GM19193 (cell line): ENCODE results near the gene SMAP2.

Experiments used
- POLR2A ChIP-seq: IDR thresholded peaks from 4 replicates; pipeline ENCODE4 v1.6.1; 2011; ENCODE audit not compliant: insufficient read depth, insufficient read length; ENCODE audit errors: extremely low read depth

The SMAP2 gene

DNA sequence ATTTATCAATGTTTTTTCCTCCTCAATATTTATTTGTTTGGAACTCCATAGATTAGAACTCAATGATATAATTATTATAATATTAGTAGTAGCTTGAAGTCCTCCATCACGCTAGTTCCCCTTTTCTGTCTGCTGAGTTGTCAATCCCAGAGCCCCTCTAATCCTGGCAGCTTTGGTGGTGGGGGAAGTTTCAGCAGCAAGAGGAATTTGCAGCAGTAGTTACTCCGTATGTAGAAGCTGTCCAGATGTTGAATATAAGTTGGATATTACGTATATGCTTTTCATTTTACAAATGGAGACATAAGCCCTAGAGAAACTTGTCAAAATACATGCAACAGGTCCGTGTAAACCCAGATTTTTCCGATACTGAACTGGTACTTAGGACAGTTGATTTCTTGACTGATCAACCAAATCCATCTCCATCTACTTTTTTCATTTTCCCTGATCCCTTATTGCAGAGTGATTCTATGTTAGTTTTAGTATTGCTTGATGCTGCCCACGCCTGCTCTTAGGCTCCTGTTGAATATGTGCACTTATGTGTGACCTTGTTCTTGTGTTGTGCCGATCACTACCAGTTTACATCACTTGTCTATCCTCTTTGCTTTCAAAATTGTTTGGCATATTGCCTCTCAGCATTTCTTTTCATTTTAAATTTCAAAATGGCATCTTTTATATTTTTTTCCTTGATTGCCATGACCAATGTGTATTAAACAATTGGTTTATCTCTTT lies 28.1 kb downstream of the SMAP2 start:
- TF ChIP-seq POLR2A, result no peak

DNA sequence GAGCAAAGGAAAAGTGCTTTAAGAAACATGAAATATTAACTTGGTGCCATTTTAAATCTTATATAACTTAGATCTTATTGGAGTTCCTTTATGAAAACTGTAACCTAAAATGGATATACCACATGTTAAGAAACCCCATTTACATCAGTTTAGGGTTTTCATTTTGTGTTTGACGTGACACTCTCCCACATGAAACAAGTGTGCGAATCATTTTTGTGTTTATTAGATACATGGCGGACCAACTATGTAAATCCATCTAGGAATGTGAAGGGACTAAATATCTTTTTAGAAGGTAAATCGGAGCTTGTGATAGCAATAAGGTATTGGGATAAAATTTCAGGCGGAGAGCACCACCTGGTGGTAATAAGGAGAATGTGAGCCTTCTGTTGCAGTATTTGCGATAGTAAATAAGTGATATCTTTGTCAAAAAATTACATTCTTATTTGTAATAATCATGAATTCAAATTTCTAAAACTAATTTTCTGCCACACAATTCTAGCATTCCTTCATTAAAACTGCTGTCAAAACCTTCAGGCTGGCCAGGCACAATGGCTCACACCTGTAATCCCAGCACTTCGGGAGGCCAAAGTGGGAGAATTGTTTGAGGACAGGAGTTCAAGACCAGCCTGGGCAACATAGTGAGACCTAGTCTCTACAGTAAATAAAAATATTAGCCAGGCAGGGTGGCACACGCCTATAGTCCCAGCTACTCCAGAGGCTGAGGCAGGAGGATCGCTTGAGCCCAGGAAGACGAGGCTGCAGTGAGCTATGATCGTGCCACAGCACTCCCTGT lies 31.3 kb downstream of the SMAP2 start:
- no peak for TF ChIP-seq POLR2A

DNA sequence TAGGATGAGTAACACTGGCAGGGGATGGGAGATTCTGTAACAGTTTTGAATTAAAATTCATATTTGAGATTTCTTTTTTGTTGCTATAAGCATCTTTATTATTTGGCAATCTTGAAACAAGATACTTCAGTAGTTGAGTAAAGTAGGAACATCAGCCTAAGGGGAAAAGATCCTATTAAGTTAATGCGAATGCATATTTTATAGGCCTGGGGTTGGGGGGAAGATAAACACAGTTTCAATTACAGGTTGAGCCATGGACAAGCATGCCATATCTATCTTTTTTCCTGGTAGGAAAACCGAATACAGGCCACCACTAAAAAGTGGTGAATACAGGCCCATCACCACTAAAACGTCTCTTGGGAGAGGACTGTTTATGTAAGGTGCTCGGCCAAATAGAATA lies 32.3 kb downstream of the SMAP2 start:
- no peak for TF ChIP-seq POLR2A

DNA sequence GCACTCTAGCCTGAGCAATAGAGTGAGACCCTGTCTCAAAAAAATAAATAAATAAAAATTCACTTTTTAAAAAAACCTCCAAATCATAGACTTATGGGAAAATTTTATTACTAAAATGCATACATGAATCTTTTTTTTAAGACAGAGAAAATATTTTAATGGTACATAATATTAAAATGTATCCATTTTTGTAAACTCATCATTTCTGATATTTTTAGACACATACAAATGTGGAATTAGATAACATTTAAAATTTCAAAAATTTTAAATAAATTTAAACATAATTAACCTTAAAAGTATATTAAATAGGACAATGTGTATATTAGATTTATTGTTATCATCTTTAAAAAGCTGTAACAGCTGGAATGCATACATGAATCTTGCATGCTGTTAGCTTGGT lies 33.9 kb downstream of the SMAP2 start:
- no peak for TF ChIP-seq POLR2A

- TF ChIP-seq POLR2A, result no peak
Observed at GRCh38 chr1:40409467-40409866, 35.9 kb downstream of the SMAP2 start.

DNA sequence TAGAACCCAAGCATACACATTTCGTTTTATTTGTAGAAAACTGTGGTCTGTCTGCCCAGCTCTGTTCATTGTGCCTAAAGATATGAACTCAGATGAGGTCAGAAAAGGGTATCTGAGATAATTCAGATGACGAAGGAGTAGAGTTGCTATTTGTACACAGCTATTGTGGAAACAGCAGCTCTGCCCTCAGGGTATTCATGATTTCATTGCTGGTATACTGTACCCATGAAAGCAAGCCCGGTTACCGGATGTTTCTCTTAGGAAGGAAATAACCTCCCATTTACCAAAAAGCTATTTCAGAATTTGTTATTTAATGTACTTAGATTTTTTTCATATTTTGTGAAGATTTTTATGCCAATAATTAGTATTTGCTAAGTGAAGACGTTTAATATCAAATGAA lies 37.8 kb downstream of the SMAP2 start:
- no peak for TF ChIP-seq POLR2A

DNA sequence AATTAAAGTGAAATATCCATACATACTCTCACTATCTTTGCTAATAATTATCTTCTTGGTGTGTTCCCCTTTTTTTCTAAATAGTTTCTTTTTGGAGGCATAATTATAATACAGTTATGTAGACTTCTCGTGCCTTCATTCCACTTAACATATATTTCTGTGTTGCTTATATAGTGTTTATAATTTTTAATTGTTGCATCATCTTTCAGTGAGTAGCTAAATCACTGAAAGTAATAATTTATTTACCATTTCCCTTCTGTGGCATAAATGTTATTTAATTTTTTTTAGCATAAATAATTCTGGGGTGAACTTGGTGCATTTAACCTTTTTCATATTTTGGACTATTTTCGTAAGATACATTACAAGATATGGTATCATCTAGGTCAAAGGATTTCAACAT lies 38.3 kb downstream of the SMAP2 start:
- no peak for TF ChIP-seq POLR2A

DNA sequence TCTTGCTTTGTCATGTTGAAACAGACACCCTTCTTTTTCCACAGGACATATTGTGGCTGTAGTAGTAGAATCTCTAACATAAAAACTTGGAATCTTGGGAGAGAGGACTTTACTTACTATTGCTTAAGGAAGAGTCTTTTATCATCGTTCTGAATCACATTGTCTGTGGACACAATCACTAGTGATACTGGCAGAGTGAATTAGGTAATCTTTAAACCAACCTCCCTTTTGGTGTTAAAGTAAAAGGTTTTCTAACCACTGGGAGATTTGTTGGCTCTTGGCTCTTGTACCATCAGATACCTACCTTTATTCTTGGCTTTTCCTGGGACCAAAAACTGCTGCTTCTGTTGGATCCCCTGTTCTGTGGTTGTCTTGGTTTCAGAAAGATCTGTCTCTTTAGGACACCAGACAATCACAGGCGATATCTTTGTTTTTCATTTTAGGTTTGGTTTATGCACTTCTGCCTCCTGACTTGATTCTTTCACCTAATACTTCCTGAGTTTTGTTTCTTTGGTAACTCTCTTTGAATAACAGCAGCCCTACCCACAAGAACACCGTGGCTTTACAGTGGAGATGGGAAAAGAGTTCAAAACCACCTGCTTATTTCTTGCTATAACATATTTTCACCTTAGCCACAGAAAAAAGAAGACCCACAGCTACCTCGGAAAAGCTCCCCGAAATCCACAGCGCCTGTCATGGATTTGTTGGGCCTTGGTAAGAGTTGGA lies 40.2 kb downstream of the SMAP2 start:
- no peak for TF ChIP-seq POLR2A

GRCh38 chr1:40414331-40414730 lies 40.8 kb downstream of the SMAP2 start:
- TF ChIP-seq POLR2A, result no peak

GRCh38 chr1:40416709-40417108 lies 43.2 kb downstream of the SMAP2 start:
- no peak for TF ChIP-seq POLR2A

- no peak for TF ChIP-seq POLR2A
Observed at GRCh38 chr1:40421431-40422384, 48.2 kb downstream of the SMAP2 start.

GRCh38 chr1:40422630-40423263 lies 49.2 kb downstream of the SMAP2 start:
- TF ChIP-seq POLR2A, result no peak

DNA sequence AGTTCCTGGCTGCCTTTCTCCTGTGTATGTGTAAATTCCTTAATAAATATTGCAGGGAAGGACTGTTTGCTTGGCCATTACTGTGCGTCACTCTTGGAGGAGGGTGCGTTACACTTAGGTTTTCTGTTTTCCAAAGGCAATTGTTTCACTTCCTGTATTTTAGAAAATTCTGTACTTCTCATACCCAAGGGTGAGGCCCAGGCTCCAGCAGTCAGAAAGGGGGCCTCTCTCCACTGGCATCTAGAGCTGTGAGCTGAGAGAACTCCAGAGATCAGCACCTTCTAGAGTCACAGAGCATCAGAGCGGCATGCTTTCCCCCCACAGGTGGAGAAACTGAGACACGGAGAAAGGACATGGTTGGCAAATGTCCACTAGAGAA lies 49.7 kb downstream of the SMAP2 start:
- TF ChIP-seq POLR2A, result no peak
